HG03103 (cell line): ENCODE measurements around the gene ODAD2.

Experiments
- ATAC-seq: cut with Tn5 transposase; IDR thresholded peaks from one replicate; pipeline ENCODE4 v1.9.1; 2021; ENCODE audit warnings: low read depth; ENCODE audit not compliant: unreplicated experiment

The ODAD2 gene

GRCh38 chr10:27779462-27780015 lies 219.3 kb downstream of the ODAD2 start:
- ATAC-seq, result no peak

GRCh38 chr10:27774831-27775230 lies 224.0 kb downstream of the ODAD2 start:
- ATAC-seq, result no peak

GRCh38 chr10:27771231-27771630 lies 227.6 kb downstream of the ODAD2 start:
- no peak for ATAC-seq

GRCh38 chr10:27770181-27770580 lies 228.7 kb downstream of the ODAD2 start:
- ATAC-seq, result no peak
